Sigmoid colon (tissue), 4 donors: ENCODE data around the gene POLR1C.

Experiments used
- EP300 ChIP-seq, 4 donors: sonication (generic); formaldehyde crosslinking; IDR thresholded peaks; one replicate each; pipeline ENCODE4 v1.6.1; 2017; ENCODE audit warnings: antibody characterized with exemption in 4 of 4
- POLR2A ChIP-seq, 2 donors: fragments of 450-650 bp; IDR thresholded peaks; one replicate each; pipeline ENCODE4 v1.6.1; 2016; ENCODE audit warnings: antibody characterized with exemption in 2 of 2, mild to moderate bottlenecking in 2 of 2, moderate library complexity in 2 of 2
- POLR2AphosphoS5 ChIP-seq, 4 donors: sonication (generic); formaldehyde crosslinking; IDR thresholded peaks; one replicate each; pipeline ENCODE4 v1.6.1; 2017; ENCODE audit warnings: antibody characterized with exemption in 4 of 4
- TF ChIP-seq, protein P1 (sequence below), 4 experiments: fragments of 450-650 bp in 3 of 4; fragments of 200-600 bp in 1 of 4; IDR thresholded peaks; one replicate each; pipeline ENCODE4 v1.5.1; 2016 to 2019; ENCODE audit warnings: antibody characterized with exemption in 4 of 4, mild to moderate bottlenecking in 3 of 4, moderate library complexity in 2 of 4

DNA sequence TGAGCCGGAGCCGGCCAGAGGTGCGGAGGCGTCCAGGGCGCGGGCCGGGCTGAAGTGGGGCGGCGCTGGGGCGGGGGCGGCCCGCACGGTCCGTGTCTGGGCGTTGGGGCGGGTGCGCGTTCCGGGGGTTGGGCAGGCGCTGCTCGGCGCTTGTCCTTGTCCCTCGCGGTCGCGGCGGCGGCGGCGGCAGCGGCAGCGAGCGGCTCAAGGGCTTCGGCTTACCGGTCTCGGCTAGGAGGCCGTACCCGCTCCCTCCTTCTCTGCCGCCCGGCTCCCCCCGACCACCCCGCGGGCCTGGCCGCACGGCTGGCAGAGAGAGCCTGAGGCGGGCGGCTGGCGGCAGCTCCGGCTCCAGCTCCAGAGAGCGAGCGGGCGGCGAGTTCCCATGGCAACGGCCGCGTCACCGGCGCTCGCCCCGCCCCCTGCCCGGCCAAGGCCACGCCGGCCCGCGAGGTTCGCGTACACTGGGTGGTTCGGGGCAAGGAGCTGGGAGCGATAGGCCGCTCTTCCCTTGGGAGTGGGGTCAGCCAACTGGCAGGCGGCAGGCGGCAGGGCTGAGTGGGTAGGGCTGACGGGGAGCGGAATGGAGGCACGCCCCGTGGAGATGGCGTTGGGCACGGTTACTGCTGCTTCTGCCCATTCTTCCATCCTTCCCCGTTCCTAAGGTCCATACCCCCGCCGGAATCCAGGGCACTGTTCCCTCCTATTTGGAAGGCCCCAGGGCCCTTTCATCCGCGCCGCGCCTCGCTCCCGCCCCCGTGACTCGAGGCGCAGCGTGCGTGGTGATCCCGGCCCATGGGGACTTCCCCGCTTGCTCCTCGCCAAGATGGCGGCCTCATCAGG is 6.7 kb upstream of the POLR1C start, which contains the start of gene LRRC73:
- TF ChIP-seq POLR2A (IDR thresholded peaks at IDR 0.05): no peak
- no peak for TF ChIP-seq EP300 (IDR thresholded peaks at IDR 0.05)
- TF ChIP-seq POLR2AphosphoS5 (IDR thresholded peaks at IDR 0.05): peak in 3 of 4 donors; percentile 31 to 60 (median 59)
- TF ChIP-seq, protein P1, sequence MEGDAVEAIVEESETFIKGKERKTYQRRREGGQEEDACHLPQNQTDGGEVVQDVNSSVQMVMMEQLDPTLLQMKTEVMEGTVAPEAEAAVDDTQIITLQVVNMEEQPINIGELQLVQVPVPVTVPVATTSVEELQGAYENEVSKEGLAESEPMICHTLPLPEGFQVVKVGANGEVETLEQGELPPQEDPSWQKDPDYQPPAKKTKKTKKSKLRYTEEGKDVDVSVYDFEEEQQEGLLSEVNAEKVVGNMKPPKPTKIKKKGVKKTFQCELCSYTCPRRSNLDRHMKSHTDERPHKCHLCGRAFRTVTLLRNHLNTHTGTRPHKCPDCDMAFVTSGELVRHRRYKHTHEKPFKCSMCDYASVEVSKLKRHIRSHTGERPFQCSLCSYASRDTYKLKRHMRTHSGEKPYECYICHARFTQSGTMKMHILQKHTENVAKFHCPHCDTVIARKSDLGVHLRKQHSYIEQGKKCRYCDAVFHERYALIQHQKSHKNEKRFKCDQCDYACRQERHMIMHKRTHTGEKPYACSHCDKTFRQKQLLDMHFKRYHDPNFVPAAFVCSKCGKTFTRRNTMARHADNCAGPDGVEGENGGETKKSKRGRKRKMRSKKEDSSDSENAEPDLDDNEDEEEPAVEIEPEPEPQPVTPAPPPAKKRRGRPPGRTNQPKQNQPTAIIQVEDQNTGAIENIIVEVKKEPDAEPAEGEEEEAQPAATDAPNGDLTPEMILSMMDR (IDR thresholded peaks at IDR 0.05): no peak
